Urinary bladder (tissue), 4 donors: ENCODE measurements around the gene NDUFS4. TPM values are rescaled to one million over a fixed set of nuclear protein-coding genes. Genes with fewer than 3 reads are reported as not detected.
"Not testable (repeated sequence)": the region's sequence is repeated elsewhere in the genome, so short reads cannot be mapped to it uniquely, and the experiment has no call there.

Experiments
- DNase-seq: peaks from one replicate; pipeline ENCODE4 v3.0.0-alpha.2; 2015; ENCODE audit errors: extremely low spot score
- H3K27ac ChIP-seq: one replicate; pipeline ENCODE4 v1.5.1; 2013; ENCODE audit warnings: low read depth, mild to moderate bottlenecking, moderate library complexity
- H3K36me3 ChIP-seq: one replicate; pipeline ENCODE4 v1.6.1; 2013; ENCODE audit warnings: mild to moderate bottlenecking, moderate library complexity; ENCODE audit not compliant: insufficient read depth
- H3K4me1 ChIP-seq: one replicate; pipeline ENCODE4 v1.6.1; 2013; ENCODE audit warnings: mild to moderate bottlenecking, moderate library complexity; ENCODE audit not compliant: insufficient read depth
- H3K4me3 ChIP-seq: one replicate; pipeline ENCODE4 v1.5.1; 2013; ENCODE audit warnings: low read depth, low read length
- WGBS: extraction: QIAGEN DNeasy Blood & Tissue Kit; methylation state at CpG from one replicate; pipeline ENCODE4 v1.1.7; 2013; 5-methylcytosine and 5-hydroxymethylcytosine counted together
- polyA plus RNA-seq: library from polyadenylated mRNA; stranded (reverse); fragments of 200-250 nt; gene quantifications from one replicate; pipeline ENCODE4 v1.2.3, GENCODE V29; 2013
- total RNA-seq: library from RNA; depleted of rRNA; stranded (reverse); fragments of >200 nt; gene quantifications from one replicate; pipeline ENCODE4 v1.2.3, GENCODE V29; 2014
- donor health status: healthy with polysubstance abuse.
- donor health status: healthy.

The NDUFS4 gene
- total RNA-seq (105 TPM), polyA plus RNA-seq (107 TPM)

DNA sequence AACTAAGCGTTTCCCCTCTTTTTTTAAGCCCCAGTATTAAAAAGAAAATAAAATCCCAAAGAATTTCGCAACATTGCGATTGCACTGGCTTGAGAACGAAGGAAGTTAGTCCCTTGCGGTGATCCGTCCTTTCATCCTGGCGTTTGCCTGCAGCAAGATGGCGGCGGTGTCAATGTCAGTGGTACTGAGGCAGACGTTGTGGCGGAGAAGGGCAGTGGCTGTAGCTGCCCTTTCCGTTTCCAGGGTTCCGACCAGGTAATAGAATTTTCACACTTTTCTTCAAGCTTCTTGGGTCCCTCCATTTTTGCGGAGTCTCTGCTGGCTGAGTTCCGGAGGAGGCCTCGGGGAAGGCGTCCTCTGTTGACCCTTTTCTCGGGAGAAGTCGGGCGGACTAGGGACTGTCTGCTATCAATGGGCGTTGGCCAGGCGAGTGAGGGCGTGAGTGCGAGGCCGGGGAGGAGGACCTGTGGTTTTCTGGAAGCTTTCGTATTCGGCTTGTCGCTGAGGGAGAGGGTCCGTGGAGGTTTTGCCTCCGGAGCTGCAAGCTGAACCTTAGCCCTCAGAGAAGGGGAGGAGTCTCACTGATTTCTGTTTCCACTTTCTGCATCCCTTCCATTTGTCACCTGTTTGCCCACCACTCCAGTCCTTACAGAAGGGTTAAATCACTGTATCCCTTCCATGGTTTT lies at the start of gene NDUFS4:
Gene NDUFS4, plus strand, starts transcription at position 134 of the 686 bp plus-strand sequence. Its CDS starts 24 bp downstream, at position 158.
- Histone ChIP-seq H3K27ac (peak within 1 kb of the TSS; percentile 70), H3K4me1 (peaks cover 2% of the 10 kb centered on the region), H3K36me3 (no peaks in the 10 kb centered on the region), H3K4me3 (peak within 1 kb of the TSS; percentile 86)
- under 1% methylated on average over 30 of the region's 30 CpGs for WGBS
- peak; percentile 74 for DNase-seq

DNA sequence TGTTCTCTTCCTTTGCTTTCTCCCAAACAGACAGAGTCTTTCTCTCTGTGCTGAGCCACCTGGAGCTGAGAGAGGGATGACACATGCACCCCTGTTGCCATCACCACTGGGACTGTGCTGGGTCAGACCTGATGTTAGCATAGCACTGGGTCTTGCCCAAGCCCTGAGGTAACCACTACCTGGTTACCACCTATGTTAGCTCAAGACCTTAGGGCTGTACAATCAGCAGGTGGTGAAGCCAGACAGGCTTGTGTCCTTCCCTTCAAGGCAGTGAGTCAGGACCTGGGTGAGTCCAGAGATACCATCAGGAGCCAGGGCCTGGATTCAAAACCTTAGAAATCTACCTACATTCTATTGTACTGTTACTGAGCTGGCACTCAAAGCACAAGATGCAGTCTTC lies 47.9 kb upstream of the NDUFS4 start:
- H3K4me3 ChIP-seq: no peak overlapping the region
- H3K27ac ChIP-seq: no peak overlapping the region
- H3K36me3 ChIP-seq: no peaks in the 10 kb centered on the region
- DNase-seq: no peak
- H3K4me1 ChIP-seq: no peaks in the 10 kb centered on the region

- WGBS: 46% methylated on average over 6 of the region's 6 CpGs
- no peak overlapping the region for H3K27ac ChIP-seq
- H3K4me3 ChIP-seq: no peak overlapping the region
Measured at GRCh38 chr5:53515988-53516387, 44.5 kb upstream of the NDUFS4 start.

GRCh38 chr5:53520813-53521212 lies 39.6 kb upstream of the NDUFS4 start:
- no peak overlapping the region for H3K4me3 ChIP-seq
- no peaks in the 10 kb centered on the region for H3K36me3 ChIP-seq
- H3K27ac ChIP-seq: no peak overlapping the region
- no peaks in the 10 kb centered on the region for H3K4me1 ChIP-seq
- DNase-seq: no peak

More at GRCh38 chr5:53515988-53516387, 44.5 kb upstream of the NDUFS4 start:
- H3K4me1 ChIP-seq: no peaks in the 10 kb centered on the region
- H3K36me3 ChIP-seq: no peaks in the 10 kb centered on the region
- DNase-seq: no peak

- H3K4me1 ChIP-seq: no peaks in the 10 kb centered on the region
- no peaks in the 10 kb centered on the region for H3K36me3 ChIP-seq
- no peak overlapping the region for H3K4me3 ChIP-seq
- no peak overlapping the region for H3K27ac ChIP-seq
- DNase-seq: no peak
- 94% methylated on average over 1 of the region's 1 CpG for WGBS
Measured at GRCh38 chr5:53537711-53538110, 22.7 kb upstream of the NDUFS4 start.

DNA sequence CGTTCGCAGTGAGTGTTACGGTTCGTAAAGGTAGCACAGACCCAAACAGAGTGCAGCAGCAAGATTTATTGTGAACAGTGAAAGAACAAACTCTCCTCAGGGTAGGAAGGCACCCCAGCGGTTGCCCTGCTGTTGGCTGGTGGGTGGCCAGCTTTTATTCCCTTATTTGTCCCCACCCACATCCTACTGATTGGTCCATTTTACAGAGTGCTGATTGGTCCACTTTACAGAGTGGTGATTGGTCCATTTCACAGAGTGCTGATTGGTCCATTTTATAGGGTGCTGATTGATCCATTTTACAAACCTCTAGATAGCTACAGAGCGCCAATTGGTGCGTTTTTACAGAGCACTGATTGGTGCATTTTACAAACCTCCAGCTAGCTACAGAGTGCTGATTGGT lies 19.7 kb upstream of the NDUFS4 start:
- not testable (repeated sequence) for H3K4me3 ChIP-seq, H3K27ac ChIP-seq, DNase-seq, H3K36me3 ChIP-seq, H3K4me1 ChIP-seq
- 93% methylated on average over 7 of the region's 7 CpGs for WGBS

DNA sequence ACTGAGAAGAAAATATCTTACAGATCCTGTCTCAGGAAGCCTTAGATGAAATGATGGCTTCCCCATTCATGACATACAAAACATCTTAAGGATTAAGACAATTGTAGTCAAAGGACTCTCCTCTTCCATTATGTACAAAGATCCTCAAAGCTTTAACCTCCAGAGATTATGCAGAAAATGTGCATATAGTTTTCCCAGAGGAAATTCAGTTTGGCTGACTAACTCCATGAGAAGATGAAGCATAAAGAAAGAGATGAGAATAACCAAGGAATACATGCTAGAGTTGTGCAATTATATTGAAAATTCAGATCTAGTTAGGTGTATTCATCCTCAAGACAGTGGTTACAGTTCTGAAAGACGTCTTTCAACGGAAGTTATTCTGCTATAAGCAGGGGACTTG lies 18.6 kb upstream of the NDUFS4 start:
- Histone ChIP-seq H3K27ac (no peak overlapping the region), H3K4me3 (no peak overlapping the region), H3K4me1 (no peaks in the 10 kb centered on the region), H3K36me3 (no peaks in the 10 kb centered on the region)
- DNase-seq: no peak
- WGBS: 94% methylated on average over 2 of the region's 2 CpGs

- Histone ChIP-seq H3K4me1 (no peaks in the 10 kb centered on the region), H3K27ac (no peak overlapping the region), H3K4me3 (no peak overlapping the region), H3K36me3 (no peaks in the 10 kb centered on the region)
- no peak for DNase-seq
- 37% methylated on average over 2 of the region's 2 CpGs for WGBS
Measured at GRCh38 chr5:53542926-53543325, 17.5 kb upstream of the NDUFS4 start.

DNA sequence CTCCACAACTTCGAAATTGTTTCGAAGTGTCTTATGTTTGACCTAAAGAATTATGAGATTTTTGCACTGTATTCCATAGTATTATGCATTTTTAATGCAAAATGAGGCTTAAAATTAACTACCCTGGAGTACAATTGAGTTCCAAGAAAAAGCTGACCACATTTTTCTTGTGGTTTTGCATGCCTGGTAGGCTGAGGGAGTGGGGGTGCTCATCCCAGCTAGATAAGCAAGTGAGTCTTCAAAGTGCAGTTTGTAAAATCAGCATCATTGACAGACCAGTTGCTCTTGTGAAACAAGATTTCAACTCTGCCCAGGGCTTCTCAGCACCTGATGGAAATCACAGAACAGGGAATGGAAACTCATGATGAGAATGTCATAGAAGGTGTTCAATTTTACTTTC lies 17.0 kb upstream of the NDUFS4 start:
- 72% methylated on average over 2 of the region's 2 CpGs for WGBS
- no peaks in the 10 kb centered on the region for H3K36me3 ChIP-seq

GRCh38 chr5:53545744-53546143 lies 14.7 kb upstream of the NDUFS4 start:
- DNase-seq: no peak
- Histone ChIP-seq H3K4me3 (no peak overlapping the region), H3K4me1 (no peaks in the 10 kb centered on the region), H3K27ac (no peak overlapping the region), H3K36me3 (no peaks in the 10 kb centered on the region)
- 39% methylated on average over 2 of the region's 2 CpGs for WGBS

More for the DNA sequence above, 17.0 kb upstream of the NDUFS4 start:
- no peak for DNase-seq
- Histone ChIP-seq H3K4me1 (no peaks in the 10 kb centered on the region), H3K27ac (no peak overlapping the region), H3K4me3 (no peak overlapping the region)

GRCh38 chr5:53547226-53547625 lies 13.2 kb upstream of the NDUFS4 start:
- no peak overlapping the region for H3K27ac ChIP-seq
- no peak overlapping the region for H3K4me3 ChIP-seq
- H3K36me3 ChIP-seq: no peaks in the 10 kb centered on the region
- H3K4me1 ChIP-seq: no peaks in the 10 kb centered on the region
- WGBS: 65% methylated on average over 4 of the region's 4 CpGs
- no peak for DNase-seq

- WGBS: 89% methylated on average over 7 of the region's 7 CpGs
- not testable (repeated sequence) for H3K27ac ChIP-seq, H3K36me3 ChIP-seq
Measured at GRCh38 chr5:53548501-53548900, 11.9 kb upstream of the NDUFS4 start.

DNA sequence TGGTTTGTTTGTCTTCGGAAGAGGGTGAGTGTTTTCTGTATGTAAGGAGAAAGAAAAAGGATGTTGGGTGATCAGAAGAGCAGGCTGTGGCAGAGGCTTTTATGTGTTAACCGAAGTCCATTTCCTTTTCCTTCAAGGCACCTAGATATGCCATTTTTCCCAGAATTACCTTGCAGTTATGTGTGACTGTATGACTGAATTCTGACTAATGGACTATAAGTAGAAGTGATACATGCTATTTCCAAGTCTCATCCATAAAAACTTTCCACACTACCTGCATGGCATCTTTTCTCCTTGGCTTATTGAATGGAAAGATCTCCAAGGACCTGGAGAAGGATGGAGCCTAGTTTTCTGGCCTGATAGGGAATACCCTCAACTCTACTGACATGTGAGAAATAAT lies 10.6 kb upstream of the NDUFS4 start:
- Histone ChIP-seq H3K4me1 (no peaks in the 10 kb centered on the region), H3K4me3 (no peak overlapping the region), H3K36me3 (no peaks in the 10 kb centered on the region), H3K27ac (no peak overlapping the region)
- WGBS: 93% methylated on average over 2 of the region's 2 CpGs
- no peak for DNase-seq

More at GRCh38 chr5:53548501-53548900, 11.9 kb upstream of the NDUFS4 start:
- not testable (repeated sequence) for H3K4me3 ChIP-seq, DNase-seq, H3K4me1 ChIP-seq

DNA sequence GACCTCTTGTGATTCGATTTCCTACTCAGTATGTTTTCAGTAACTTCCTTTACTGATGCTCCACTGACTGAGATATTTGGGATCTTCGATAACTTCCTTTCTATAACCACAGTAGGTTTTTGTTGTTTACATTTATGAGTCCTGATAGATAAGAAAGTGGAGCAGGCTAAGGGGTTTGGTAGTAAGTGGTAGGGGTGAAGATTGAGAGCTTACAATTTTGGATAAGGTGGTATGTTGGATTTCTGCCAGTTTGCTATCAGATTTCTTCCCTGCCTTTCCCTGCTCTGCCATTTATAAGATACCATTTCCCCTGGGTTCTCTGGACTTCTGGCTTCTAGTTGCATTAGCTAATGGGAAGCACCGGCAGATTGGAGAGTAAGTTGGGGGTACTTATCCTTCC lies 7.9 kb upstream of the NDUFS4 start:
- Histone ChIP-seq H3K36me3 (no peaks in the 10 kb centered on the region), H3K4me1 (no peaks in the 10 kb centered on the region), H3K27ac (no peak overlapping the region), H3K4me3 (no peak overlapping the region)
- WGBS: 38% methylated on average over 3 of the region's 3 CpGs
- no peak for DNase-seq

GRCh38 chr5:53554444-53554843 lies 6.0 kb upstream of the NDUFS4 start:
- H3K36me3 ChIP-seq: no peaks in the 10 kb centered on the region
- H3K27ac ChIP-seq: no peak overlapping the region
- H3K4me3 ChIP-seq: no peak overlapping the region
- H3K4me1 ChIP-seq: no peaks in the 10 kb centered on the region
- 90% methylated on average over 3 of the region's 3 CpGs for WGBS
- DNase-seq: no peak
